Measurements from ENCODE around the gene DBP.
A peak's percentile ranks its signal among the peaks of the same experiment; 100 is the strongest.
"Not testable (repeated sequence)": the region's sequence is repeated elsewhere in the genome, so short reads cannot be mapped to it uniquely, and the experiment has no call there.

DBP gene

GRCh38 chr19:48638831-48639381 lies 1.7 kb upstream of the DBP start:
- DNase-seq = no peak

- DNase-seq = peak; percentile 58
Observed at GRCh38 chr19:48637948-48638830, 1.0 kb upstream of the DBP start.

- peak; percentile 96 for DNase-seq
Observed at GRCh38 chr19:48637449-48637947, 319 bp upstream of the DBP start.

GRCh38 chr19:48635966-48636858 lies 967 bp downstream of the DBP start:
- DNase-seq = no peak

- DNase-seq = peak; percentile 15
Observed at GRCh38 chr19:48635263-48635965, 1.8 kb downstream of the DBP start.

- DNase-seq = peak; percentile 75
Observed at GRCh38 chr19:48634424-48635262, 2.5 kb downstream of the DBP start.

- no peak for DNase-seq
Observed at GRCh38 chr19:48634036-48634342, 3.2 kb downstream of the DBP start.

- DNase-seq = no peak
Observed at GRCh38 chr19:48633148-48634035, 3.8 kb downstream of the DBP start.

- DNase-seq = no peak
Observed at GRCh38 chr19:48632692-48633147, 4.5 kb downstream of the DBP start.

GRCh38 chr19:48632286-48632685 lies 4.9 kb downstream of the DBP start:
- not testable (repeated sequence) for DNase-seq

- no peak for DNase-seq
Observed at GRCh38 chr19:48631225-48631624, 6.0 kb downstream of the DBP start.

- DNase-seq = no peak
Observed at GRCh38 chr19:48630296-48631063, 6.7 kb downstream of the DBP start.

GRCh38 chr19:48629599-48630295 lies 7.4 kb downstream of the DBP start:
- no peak for DNase-seq

GRCh38 chr19:48629297-48629598 lies 7.9 kb downstream of the DBP start:
- DNase-seq = no peak

GRCh38 chr19:48628486-48629296 lies 8.5 kb downstream of the DBP start:
- no peak for DNase-seq

GRCh38 chr19:48627865-48628314 lies 9.3 kb downstream of the DBP start:
- no peak for DNase-seq

- no peak for DNase-seq
Observed at GRCh38 chr19:48627201-48627864, 9.8 kb downstream of the DBP start.

GRCh38 chr19:48625891-48626327 lies 11.3 kb downstream of the DBP start:
- DNase-seq = no peak
